ENCODE results near the gene PRR14. TPM values are rescaled to one million over a fixed set of nuclear protein-coding genes. Genes with fewer than 3 reads are reported as not detected.

PRR14 gene
- total and polyA plus RNA-seq, 10 of the 15 experiments (the other 5 are each of a cell fraction or from before 2014, with no cell fraction given) = 2.5 to 66.8 (median 19.2) TPM

DNA sequence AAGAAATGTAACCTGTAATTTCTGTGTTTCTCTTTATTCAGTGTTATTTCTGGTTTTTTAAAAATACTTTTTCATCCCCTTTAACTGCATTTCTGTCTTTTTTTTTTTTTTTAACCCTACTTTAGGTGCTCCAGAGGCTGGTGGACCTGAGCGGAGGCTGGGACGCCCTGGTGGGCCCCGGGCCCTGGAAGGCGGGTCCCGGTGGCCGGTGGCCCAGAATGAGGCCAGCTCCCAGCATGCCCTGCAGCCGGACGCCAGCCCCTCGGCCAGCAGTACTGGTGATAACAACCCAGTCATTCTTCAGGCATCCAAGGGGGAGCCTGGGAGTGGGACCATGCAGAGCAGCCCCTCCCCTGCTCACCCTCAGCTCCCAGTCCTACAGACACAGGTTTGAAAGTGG, 49.7 kb downstream of the PRR14 start:
- TF ChIP-seq BMI1 (IDR thresholded peaks at IDR 0.05; ENCODE audit: borderline replicate concordance) (no peak), GATAD2B (conservative IDR thresholded peaks at IDR 0.05; ENCODE audit: low read depth) (no peak), PAX5 (IDR thresholded peaks at IDR 0.05; ENCODE audit: borderline replicate concordance, low read depth, low read length) (no peak), SUPT20H (IDR thresholded peaks at IDR 0.05; ENCODE audit: borderline replicate concordance, control insufficient read depth, low read depth, low read length) (no peak), BACH1 (IDR thresholded peaks at IDR 0.05; ENCODE audit: borderline replicate concordance) (no peak), FOXM1 (IDR thresholded peaks at IDR 0.05; ENCODE audit: low read depth, low read length) (no peak), CEBPB (IDR thresholded peaks at IDR 0.05; ENCODE audit: borderline replicate concordance in 1 of 2, low read depth in 2 of 2, low read length in 2 of 2) (no peak), POLR2A (IDR thresholded peaks at IDR 0.05; ENCODE audit: low read depth, low read length) (no peak)
- TF ChIP-seq, protein P1, sequence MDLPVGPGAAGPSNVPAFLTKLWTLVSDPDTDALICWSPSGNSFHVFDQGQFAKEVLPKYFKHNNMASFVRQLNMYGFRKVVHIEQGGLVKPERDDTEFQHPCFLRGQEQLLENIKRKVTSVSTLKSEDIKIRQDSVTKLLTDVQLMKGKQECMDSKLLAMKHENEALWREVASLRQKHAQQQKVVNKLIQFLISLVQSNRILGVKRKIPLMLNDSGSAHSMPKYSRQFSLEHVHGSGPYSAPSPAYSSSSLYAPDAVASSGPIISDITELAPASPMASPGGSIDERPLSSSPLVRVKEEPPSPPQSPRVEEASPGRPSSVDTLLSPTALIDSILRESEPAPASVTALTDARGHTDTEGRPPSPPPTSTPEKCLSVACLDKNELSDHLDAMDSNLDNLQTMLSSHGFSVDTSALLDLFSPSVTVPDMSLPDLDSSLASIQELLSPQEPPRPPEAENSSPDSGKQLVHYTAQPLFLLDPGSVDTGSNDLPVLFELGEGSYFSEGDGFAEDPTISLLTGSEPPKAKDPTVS (IDR thresholded peaks at IDR 0.05; ENCODE audit: low read depth, low read length) = no peak
- H3K4me3 ChIP-seq = no peak overlapping the region
- intact Hi-C loops (cut with micrococcal nuclease; ENCODE audit: unreplicated experiment) (no loop called here), in situ Hi-C loops (cut with MboI) (no loop called here)
- ATAC-seq (no peak), DNase-seq (ENCODE audit: low read depth, low spot score) (no peak), FAIRE-seq (no peak)
- H3K27ac ChIP-seq (ENCODE audit: control insufficient read depth, insufficient read depth) = no peak overlapping the region
- H3K9me3 ChIP-seq (replicated peaks; ENCODE audit: control insufficient read depth, insufficient read depth, low read length) = no peaks in the 10 kb centered on the region
- CTCF ChIA-PET = interaction anchor here (1.8 kb wide), 1 partner anchor 50 kb away, joined by 3 read pairs; the partner anchor contains the start of gene PRR14
- peaks cover 34% of the 10 kb centered on the region for H3K79me2 ChIP-seq (ENCODE audit: control insufficient read depth, insufficient read depth, low read length)
- POLR2A ChIA-PET = interaction anchor here (1.9 kb wide), 1 partner anchor 47 kb away, joined by 5 read pairs; the partner anchor contains the start of gene PHKG2
- 97% methylated on average over 6 of the region's 9 CpGs for whole genome bisulfite sequencing (ENCODE audit: insufficient coverage, insufficient replicate concordance, low lambda C conversion rate, missing lambda C conversion rate)
- H2AFZ ChIP-seq (ENCODE audit: control insufficient read depth, low read depth, low read length) = no peak overlapping the region
- no TSS peak for BruUV-seq (replicated peaks)
- no peak overlapping the region for H3K9ac ChIP-seq (ENCODE audit: control insufficient read depth, insufficient read depth, low read length)
- peak overlapping the region; percentile 89 for H3K4me2 ChIP-seq (ENCODE audit: control insufficient read depth, insufficient read depth)
- H3K36me3 ChIP-seq (ENCODE audit: control insufficient read depth in 2 of 2, insufficient read depth in 2 of 2, low read length in 1 of 2) = peaks cover 15 to 35% of the 10 kb centered on the region in 2 experiments
- no peaks in the 10 kb centered on the region for H3K27me3 ChIP-seq (replicated peaks in 1 of 2; ENCODE audit: control insufficient read depth in 2 of 2, insufficient read depth in 2 of 2, low read length in 1 of 2)
- peaks cover 10% of the 10 kb centered on the region for H3K4me1 ChIP-seq (ENCODE audit: control insufficient read depth, insufficient read depth, low read length)
- RAD21 ChIA-PET (ENCODE audit: unreplicated experiment) = no interaction called here
- H4K20me1 ChIP-seq (ENCODE audit: control insufficient read depth, insufficient read depth) = no peaks in the 10 kb centered on the region
- SMC1A ChIA-PET (ENCODE audit: uncharacterized antibody, unreplicated experiment) = interaction anchor here (1.0 kb wide), 1 partner anchor 201 kb away, joined by 3 read pairs; no protein-coding TSS in a partner anchor
